ENCODE measurements around the gene JMJD1C. TPM values are rescaled to one million over a fixed set of nuclear protein-coding genes. Genes with fewer than 3 reads are reported as not detected.

The JMJD1C gene
- total RNA-seq, 1 donor from 2014 or later: 145 TPM

GRCh38 chr10:63438506-63439498 is 27.0 kb downstream of the JMJD1C start:
- no peak for DNase-seq (ENCODE audit: low read depth)

- DNase-seq (ENCODE audit: low read depth): no peak
Observed at GRCh38 chr10:63437116-63437949, 28.4 kb downstream of the JMJD1C start.

- no peak for DNase-seq (ENCODE audit: low read depth)
Observed at GRCh38 chr10:63436225-63436624, 29.6 kb downstream of the JMJD1C start.

- DNase-seq (ENCODE audit: low read depth): no peak
Observed at GRCh38 chr10:63434866-63435854, 30.6 kb downstream of the JMJD1C start.

GRCh38 chr10:63431962-63432797 is 33.6 kb downstream of the JMJD1C start:
- DNase-seq (ENCODE audit: low read depth): peak; percentile 34

GRCh38 chr10:63430999-63431356 is 34.8 kb downstream of the JMJD1C start:
- no peak for DNase-seq (ENCODE audit: low read depth)

GRCh38 chr10:63430091-63430998 is 35.4 kb downstream of the JMJD1C start:
- peak; percentile 26 for DNase-seq (ENCODE audit: low read depth)

- peak; percentile 40 for DNase-seq (ENCODE audit: low read depth)
Observed at GRCh38 chr10:63429281-63429680, 36.5 kb downstream of the JMJD1C start.

GRCh38 chr10:63427013-63427412 is 38.8 kb downstream of the JMJD1C start:
- no peak for DNase-seq (ENCODE audit: low read depth)

GRCh38 chr10:63425512-63425911 is 40.3 kb downstream of the JMJD1C start:
- no peak for DNase-seq (ENCODE audit: low read depth)

GRCh38 chr10:63424576-63424975 is 41.2 kb downstream of the JMJD1C start:
- DNase-seq (ENCODE audit: low read depth): no peak

- no peak for DNase-seq (ENCODE audit: low read depth)
Observed at GRCh38 chr10:63423494-63423893, 42.3 kb downstream of the JMJD1C start.

GRCh38 chr10:63421591-63421990 is 44.2 kb downstream of the JMJD1C start:
- no peak for DNase-seq (ENCODE audit: low read depth)

- no peak for DNase-seq (ENCODE audit: low read depth)
Observed at GRCh38 chr10:63416376-63416775, 49.4 kb downstream of the JMJD1C start.

- no peak for DNase-seq (ENCODE audit: low read depth)
Observed at GRCh38 chr10:63415640-63416244, 50.0 kb downstream of the JMJD1C start.

- peak; percentile 48 for DNase-seq (ENCODE audit: low read depth)
Observed at GRCh38 chr10:63414481-63415260, 51.1 kb downstream of the JMJD1C start.

GRCh38 chr10:63413429-63413828 is 52.3 kb downstream of the JMJD1C start:
- DNase-seq (ENCODE audit: low read depth): no peak

- DNase-seq (ENCODE audit: low read depth): no peak
Observed at GRCh38 chr10:63412304-63412703, 53.5 kb downstream of the JMJD1C start.
